ENCODE measurements around the gene APOL1. TPM values are rescaled to one million over a fixed set of nuclear protein-coding genes. Genes with fewer than 3 reads are reported as not detected.

The APOL1 gene
- total and polyA plus RNA-seq, 2 donors (not counting 1 experiment from before 2014, with no cell fraction given): 3.3 to 11.2 TPM

GRCh38 chr22:36237462-36238372 lies 15.2 kb upstream of the APOL1 start:
- Histone ChIP-seq H3K79me2 (ENCODE audit: control insufficient read depth, insufficient read depth, low read length) (peaks cover 30% of the 10 kb centered on the region), H2AFZ (ENCODE audit: insufficient read depth, low read depth, low read length, poor library complexity, severe bottlenecking) (no peak overlapping the region), H3K4me2 (replicated peaks; ENCODE audit: low read depth, low read length, poor library complexity, severe bottlenecking) (peak overlapping the region; percentile 84), H3K4me1 (ENCODE audit: control insufficient read depth in 2 of 2, insufficient read depth in 2 of 2, low read length in 2 of 2) (peaks cover 29 to 36% of the 10 kb centered on the region in 2 donors), H3K9ac (ENCODE audit: low read length) (peak overlapping the region; percentile 85), H3K27me3 (replicated peaks in 1 of 4; ENCODE audit: control extremely low read depth in 1 of 4, control insufficient read depth in 3 of 4, insufficient read depth in 4 of 4, low read length in 3 of 4) (no peaks in the 10 kb centered on the region), H3K27ac (ENCODE audit: low read length in 2 of 2) (peak overlapping the region; percentile 61 to 77), H3K9me3 (ENCODE audit: control extremely low read depth in 1 of 3, control insufficient read depth in 2 of 3, insufficient read depth in 1 of 3, low read length in 2 of 3) (no peaks in the 10 kb centered on the region), H4K20me1 (ENCODE audit: control insufficient read depth, insufficient read depth, low read length, poor library complexity, severe bottlenecking) (no peaks in the 10 kb centered on the region), H3K4me3 (ENCODE audit: control extremely low read depth in 1 of 5, extremely low read depth in 1 of 5, insufficient read depth in 1 of 5, low read depth in 2 of 5, low read length in 4 of 5) (peak overlapping the region in 4 of 5 experiments; percentile 59 to 94 (median 79)), H3K36me3 (replicated peaks in 1 of 2; ENCODE audit: control extremely low read depth in 1 of 2, control insufficient read depth in 1 of 2, extremely low read depth in 1 of 2, insufficient read depth in 2 of 2, low read length in 1 of 2) (peaks cover 0 to 16% of the 10 kb centered on the region in 2 experiments)
- TF ChIP-seq, protein P1, sequence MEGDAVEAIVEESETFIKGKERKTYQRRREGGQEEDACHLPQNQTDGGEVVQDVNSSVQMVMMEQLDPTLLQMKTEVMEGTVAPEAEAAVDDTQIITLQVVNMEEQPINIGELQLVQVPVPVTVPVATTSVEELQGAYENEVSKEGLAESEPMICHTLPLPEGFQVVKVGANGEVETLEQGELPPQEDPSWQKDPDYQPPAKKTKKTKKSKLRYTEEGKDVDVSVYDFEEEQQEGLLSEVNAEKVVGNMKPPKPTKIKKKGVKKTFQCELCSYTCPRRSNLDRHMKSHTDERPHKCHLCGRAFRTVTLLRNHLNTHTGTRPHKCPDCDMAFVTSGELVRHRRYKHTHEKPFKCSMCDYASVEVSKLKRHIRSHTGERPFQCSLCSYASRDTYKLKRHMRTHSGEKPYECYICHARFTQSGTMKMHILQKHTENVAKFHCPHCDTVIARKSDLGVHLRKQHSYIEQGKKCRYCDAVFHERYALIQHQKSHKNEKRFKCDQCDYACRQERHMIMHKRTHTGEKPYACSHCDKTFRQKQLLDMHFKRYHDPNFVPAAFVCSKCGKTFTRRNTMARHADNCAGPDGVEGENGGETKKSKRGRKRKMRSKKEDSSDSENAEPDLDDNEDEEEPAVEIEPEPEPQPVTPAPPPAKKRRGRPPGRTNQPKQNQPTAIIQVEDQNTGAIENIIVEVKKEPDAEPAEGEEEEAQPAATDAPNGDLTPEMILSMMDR (IDR thresholded peaks at IDR 0.05): no peak
- no peak for TF ChIP-seq EZH2 (IDR thresholded peaks at IDR 0.05; ENCODE audit: borderline replicate concordance, insufficient read depth, low read depth, low read length, poor library complexity, severe bottlenecking)
- H3K27ac Mint-ChIP-seq: peak overlapping the region; percentile 97
- ATAC-seq (ENCODE audit: low read depth): no peak
- H3K4me3 Mint-ChIP-seq: peak overlapping the region; percentile 93
- H3K9me3 Mint-ChIP-seq (ENCODE audit: insufficient read depth): no peaks in the 10 kb centered on the region
- DNase-seq: peak; percentile 29
- no peaks in the 10 kb centered on the region for H3K27me3 Mint-ChIP-seq
- H3K4me1 Mint-ChIP-seq: peaks cover 56% of the 10 kb centered on the region
- ChIA-PET CTCF (interaction anchor here (0.7 to 2.7 kb wide), 4 partner anchors 10 to 63 kb away, joined by 3 to 12 read pairs (median 4); no protein-coding TSS in a partner anchor), POLR2A (interaction anchor here (0.6 kb wide), 1 partner anchor 208 kb away, joined by 3 read pairs; no protein-coding TSS in a partner anchor)
- 73% methylated on average over 12 of the region's 12 CpGs for WGBS (ENCODE audit: insufficient coverage)
- intact Hi-C loops (cut with micrococcal nuclease): loop anchor here (2.0 to 5.0 kb wide), 2 partner anchors 40 to 77 kb away; partner anchors contain the start of gene APOL3

All from B cell (primary cell).